Heart left ventricle (tissue), 13 donors: ENCODE results near the gene MLN.

Experiments used
- POLR2A ChIP-seq, 2 donors: fragments of 450-650 bp; IDR thresholded peaks; one replicate each; pipeline ENCODE4 v1.6.1; 2017; ENCODE audit warnings: antibody characterized with exemption in 2 of 2, mild to moderate bottlenecking in 2 of 2, moderate library complexity in 2 of 2
- TF ChIP-seq, protein P1 (sequence below), 12 donors: fragments of 200-600 bp; sonication (generic) in 4 of 12; IDR thresholded peaks; one replicate each; pipeline versions ENCODE4 v1.5.0 to v1.8.0; 2018 to 2022; ENCODE audit warnings: antibody characterized with exemption in 12 of 12, mild to moderate bottlenecking in 5 of 12
- donor health status: ischemic (EF 13 %, LVEDD 7.1; RV severe dilation, severe dysfunction).
- donor health status: DM: no; HTN: yes; CAD: no.
- donor health status: DM: no; HTN: no; CAD: no.
- donor health status: ischemic (EF 25% LVEDD 6.9; RV normal size, moderate dysfunction).
- donor health status: ischemic (EF 25% LVEDD 5.7; RV mildly dilated, moderate dysfunction).
- donor health status: ischemic (EF 35%, LVEDD 5.7; RV mildly dilated, moderate dysfunction).
- donor health status: nonischemic (EF 11% LVEDD 7.7; RV severe dilation, severe dysfunction).
- donor health status: DM: yes; HTN: yes; CAD: no.
- donor health status: PGD.
- donor health status: ischemic (EF 29% LVEDD 5.4; RV normal size, mild dysfunction).
- donor health status: nonischemic (EF 23%, LVEDD 6.1; RV moderate dilation, normal function).

DNA sequence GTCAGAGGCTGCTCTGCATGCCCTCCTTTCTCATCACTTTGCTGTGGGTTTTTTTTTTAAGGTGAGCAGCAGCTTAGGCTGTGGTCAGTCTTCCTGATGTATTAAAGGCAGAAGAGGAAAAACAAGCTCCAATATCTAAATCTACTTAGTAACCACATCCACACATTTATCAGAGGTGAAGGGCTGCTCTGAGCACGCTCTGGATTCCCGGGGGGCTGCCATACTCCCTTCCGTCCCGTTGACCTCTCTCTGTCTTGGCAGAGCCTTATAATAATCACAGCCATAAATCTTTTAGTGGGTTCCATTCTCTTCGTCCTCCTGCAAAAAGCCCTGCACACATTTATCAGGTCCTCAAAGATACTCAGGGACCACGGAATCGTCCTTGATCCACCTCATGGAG is 12.2 kb downstream of the MLN start:
- no peak for TF ChIP-seq POLR2A (IDR thresholded peaks at IDR 0.05)
- TF ChIP-seq, protein P1, sequence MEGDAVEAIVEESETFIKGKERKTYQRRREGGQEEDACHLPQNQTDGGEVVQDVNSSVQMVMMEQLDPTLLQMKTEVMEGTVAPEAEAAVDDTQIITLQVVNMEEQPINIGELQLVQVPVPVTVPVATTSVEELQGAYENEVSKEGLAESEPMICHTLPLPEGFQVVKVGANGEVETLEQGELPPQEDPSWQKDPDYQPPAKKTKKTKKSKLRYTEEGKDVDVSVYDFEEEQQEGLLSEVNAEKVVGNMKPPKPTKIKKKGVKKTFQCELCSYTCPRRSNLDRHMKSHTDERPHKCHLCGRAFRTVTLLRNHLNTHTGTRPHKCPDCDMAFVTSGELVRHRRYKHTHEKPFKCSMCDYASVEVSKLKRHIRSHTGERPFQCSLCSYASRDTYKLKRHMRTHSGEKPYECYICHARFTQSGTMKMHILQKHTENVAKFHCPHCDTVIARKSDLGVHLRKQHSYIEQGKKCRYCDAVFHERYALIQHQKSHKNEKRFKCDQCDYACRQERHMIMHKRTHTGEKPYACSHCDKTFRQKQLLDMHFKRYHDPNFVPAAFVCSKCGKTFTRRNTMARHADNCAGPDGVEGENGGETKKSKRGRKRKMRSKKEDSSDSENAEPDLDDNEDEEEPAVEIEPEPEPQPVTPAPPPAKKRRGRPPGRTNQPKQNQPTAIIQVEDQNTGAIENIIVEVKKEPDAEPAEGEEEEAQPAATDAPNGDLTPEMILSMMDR (IDR thresholded peaks at IDR 0.05): no peak
